ENCODE data around the gene RPS21.

Gene RPS21

GRCh38 chr20:62408640-62409039 lies 21.7 kb downstream of the RPS21 start:
- no peak for DNase-seq (ENCODE audit: low read depth in 1 of 2, low spot score in 1 of 2)
- Histone ChIP-seq H3K4me3 (replicated peaks; ENCODE audit: insufficient read depth, low read length) (no peak overlapping the region), H3K27ac (replicated peaks) (no peak overlapping the region), H3K27me3 (ENCODE audit: insufficient read depth, poor library complexity, severe bottlenecking) (no peaks in the 10 kb centered on the region)
- TF ChIP-seq CTCF (IDR thresholded peaks at IDR 0.05; ENCODE audit: insufficient read depth, low read length) (no peak), REST (IDR thresholded peaks at IDR 0.05; ENCODE audit: insufficient replicate concordance, low read depth) (no peak), POLR2AphosphoS5 (IDR thresholded peaks at IDR 0.05; ENCODE audit: low read depth) (no peak), SPI1 (IDR thresholded peaks at IDR 0.05; ENCODE audit: borderline replicate concordance, low read depth) (no peak), GABPA (IDR thresholded peaks at IDR 0.05; ENCODE audit: low read depth) (no peak)

GRCh38 chr20:62409086-62409853 lies 22.4 kb downstream of the RPS21 start:
- H3K27me3 ChIP-seq (ENCODE audit: insufficient read depth, poor library complexity, severe bottlenecking), result no peaks in the 10 kb centered on the region
- no peak for DNase-seq (ENCODE audit: low read depth in 1 of 2, low spot score in 1 of 2)

GRCh38 chr20:62409931-62410745 lies 23.2 kb downstream of the RPS21 start:
- TF ChIP-seq POLR2AphosphoS5 (IDR thresholded peaks at IDR 0.05; ENCODE audit: low read depth) (no peak), CTCF (IDR thresholded peaks at IDR 0.05; ENCODE audit: insufficient read depth, low read length) (peak; percentile 12)
- Histone ChIP-seq H3K27ac (replicated peaks) (no peak overlapping the region), H3K27me3 (ENCODE audit: insufficient read depth, poor library complexity, severe bottlenecking) (no peaks in the 10 kb centered on the region), H3K4me3 (replicated peaks; ENCODE audit: insufficient read depth, low read length) (no peak overlapping the region)
- DNase-seq (ENCODE audit: low read depth in 1 of 2, low spot score in 1 of 2), result peak in 1 of 2 experiments; percentile 43

More at GRCh38 chr20:62409086-62409853, 22.4 kb downstream of the RPS21 start:
- TF ChIP-seq POLR2AphosphoS5 (IDR thresholded peaks at IDR 0.05; ENCODE audit: low read depth), result no peak
- no peak for TF ChIP-seq GABPA (IDR thresholded peaks at IDR 0.05; ENCODE audit: low read depth)
- no peak overlapping the region for H3K4me3 ChIP-seq (replicated peaks; ENCODE audit: insufficient read depth, low read length)
- no peak overlapping the region for H3K27ac ChIP-seq (replicated peaks)

- H3K27me3 ChIP-seq (ENCODE audit: insufficient read depth, poor library complexity, severe bottlenecking), result no peaks in the 10 kb centered on the region
- no peak for DNase-seq (ENCODE audit: low read depth in 1 of 2, low spot score in 1 of 2)
- H3K27ac ChIP-seq (replicated peaks), result no peak overlapping the region
- no peak for TF ChIP-seq GABPA (IDR thresholded peaks at IDR 0.05; ENCODE audit: low read depth)
- TF ChIP-seq SPI1 (IDR thresholded peaks at IDR 0.05; ENCODE audit: borderline replicate concordance, low read depth), result no peak
- no peak for TF ChIP-seq POLR2AphosphoS5 (IDR thresholded peaks at IDR 0.05; ENCODE audit: low read depth)
- no peak for TF ChIP-seq CTCF (IDR thresholded peaks at IDR 0.05; ENCODE audit: insufficient read depth, low read length)
- no peak for TF ChIP-seq REST (IDR thresholded peaks at IDR 0.05; ENCODE audit: insufficient replicate concordance, low read depth)
- H3K4me3 ChIP-seq (replicated peaks; ENCODE audit: insufficient read depth, low read length), result no peak overlapping the region
Observed at GRCh38 chr20:62410746-62411478, 24.0 kb downstream of the RPS21 start.
